GM18873 (cell line): ENCODE measurements around the gene PXT1.
"Not testable (repeated sequence)": the region's sequence is repeated elsewhere in the genome, so short reads cannot be mapped to it uniquely, and the experiment has no call there.

Experiments used
- ATAC-seq: cut with Tn5 transposase; IDR thresholded peaks from one replicate; pipeline ENCODE4 v1.9.1; 2021; ENCODE audit warnings: mild to moderate bottlenecking, moderate library complexity, moderate number of reproducible peaks; ENCODE audit not compliant: unreplicated experiment, low FRiP score

Gene PXT1

GRCh38 chr6:36372088-36372487 lies 70.6 kb downstream of the PXT1 start:
- ATAC-seq = no peak

- ATAC-seq = no peak
Observed at GRCh38 chr6:36371211-36371610, 71.4 kb downstream of the PXT1 start.

- no peak for ATAC-seq
Observed at GRCh38 chr6:36370638-36371037, 72.0 kb downstream of the PXT1 start.

- no peak for ATAC-seq
Observed at GRCh38 chr6:36368921-36369865, 73.5 kb downstream of the PXT1 start.

- no peak for ATAC-seq
Observed at GRCh38 chr6:36368421-36368820, 74.2 kb downstream of the PXT1 start.

- no peak for ATAC-seq
Observed at GRCh38 chr6:36367743-36368142, 74.9 kb downstream of the PXT1 start.

- no peak for ATAC-seq
Observed at GRCh38 chr6:36364669-36365479, 77.8 kb downstream of the PXT1 start.

- not testable (repeated sequence) for ATAC-seq
Observed at GRCh38 chr6:36364061-36364635, 78.5 kb downstream of the PXT1 start.

- ATAC-seq = not testable (repeated sequence)
Observed at GRCh38 chr6:36363371-36363752, 79.3 kb downstream of the PXT1 start.

- no peak for ATAC-seq
Observed at GRCh38 chr6:36362551-36363370, 79.9 kb downstream of the PXT1 start.

GRCh38 chr6:36361071-36361470 lies 81.6 kb downstream of the PXT1 start:
- no peak for ATAC-seq

GRCh38 chr6:36360241-36361054 lies 82.2 kb downstream of the PXT1 start:
- no peak for ATAC-seq

GRCh38 chr6:36358226-36358915 lies 84.3 kb downstream of the PXT1 start:
- no peak for ATAC-seq

- ATAC-seq = no peak
Observed at GRCh38 chr6:36357872-36358225, 84.8 kb downstream of the PXT1 start.

GRCh38 chr6:36355819-36356218 lies 86.8 kb downstream of the PXT1 start:
- no peak for ATAC-seq

GRCh38 chr6:36353411-36353915 lies 89.2 kb downstream of the PXT1 start:
- no peak for ATAC-seq

- no peak for ATAC-seq
Observed at GRCh38 chr6:36352477-36353157, 90.0 kb downstream of the PXT1 start.
